Islet precursor cell (in vitro differentiated cells): ENCODE data around the gene COL25A1.
"Not testable (repeated sequence)": the region's sequence is repeated elsewhere in the genome, so short reads cannot be mapped to it uniquely, and the experiment has no call there.

Experiments
- DNase-seq: peaks from one replicate; pipeline ENCODE4 v3.0.0-alpha.2; 2018

Gene COL25A1

DNA sequence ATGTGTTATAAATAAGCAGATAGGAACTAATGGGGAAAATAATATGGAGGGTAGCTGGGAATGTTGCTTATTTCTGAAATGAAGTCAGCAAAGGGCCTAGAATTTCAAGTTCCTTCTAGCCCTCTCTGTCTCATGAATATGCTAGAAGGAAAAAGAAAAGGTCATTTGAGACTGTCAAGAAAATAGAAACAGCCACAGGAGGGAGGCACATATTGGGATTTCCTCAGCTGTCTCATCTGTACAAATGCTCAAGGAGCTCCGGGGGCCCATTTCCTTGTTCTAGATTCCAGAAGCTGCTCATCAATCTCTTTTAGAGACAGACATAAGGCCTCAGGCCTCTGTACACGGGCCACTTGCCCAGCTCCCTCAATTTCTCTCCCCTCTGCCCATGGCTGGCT lies 412.0 kb downstream of the COL25A1 start:
- no peak for DNase-seq

DNA sequence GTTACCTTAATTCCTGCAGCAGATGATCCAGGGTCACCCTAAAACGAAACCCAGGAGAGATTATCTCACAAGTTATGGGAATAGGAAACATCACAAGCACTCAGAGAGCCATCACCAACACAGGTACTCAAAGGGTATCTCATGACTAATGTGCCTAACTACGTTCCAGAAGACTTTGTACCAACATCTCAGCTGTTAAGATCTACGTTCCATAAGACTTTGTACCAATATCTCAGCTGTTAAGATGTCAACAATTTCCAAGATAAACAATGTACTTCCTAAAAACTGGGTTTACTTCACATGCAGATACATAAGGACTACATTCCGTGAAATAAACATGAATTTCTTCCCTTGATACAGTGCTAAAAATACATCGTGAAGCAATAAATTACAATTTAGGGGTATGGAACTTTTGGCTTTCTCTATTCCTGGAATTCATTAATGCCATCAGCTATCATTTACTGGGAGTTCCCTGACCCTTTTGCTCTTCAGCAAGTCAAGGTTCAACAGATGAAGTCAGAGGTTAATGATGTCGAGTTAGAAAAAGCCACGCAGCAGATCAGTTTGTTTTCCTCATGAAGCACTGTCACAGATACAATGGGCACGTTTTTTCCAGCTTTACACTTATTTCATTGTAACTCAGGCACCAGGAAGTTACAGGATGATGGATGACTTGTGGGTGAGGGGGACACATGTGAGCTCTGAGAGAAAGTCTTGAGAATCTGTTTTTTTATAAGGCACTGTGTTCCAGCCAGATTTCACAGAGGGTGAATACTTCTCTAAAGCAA lies 412.6 kb downstream of the COL25A1 start:
- DNase-seq = no peak

DNA sequence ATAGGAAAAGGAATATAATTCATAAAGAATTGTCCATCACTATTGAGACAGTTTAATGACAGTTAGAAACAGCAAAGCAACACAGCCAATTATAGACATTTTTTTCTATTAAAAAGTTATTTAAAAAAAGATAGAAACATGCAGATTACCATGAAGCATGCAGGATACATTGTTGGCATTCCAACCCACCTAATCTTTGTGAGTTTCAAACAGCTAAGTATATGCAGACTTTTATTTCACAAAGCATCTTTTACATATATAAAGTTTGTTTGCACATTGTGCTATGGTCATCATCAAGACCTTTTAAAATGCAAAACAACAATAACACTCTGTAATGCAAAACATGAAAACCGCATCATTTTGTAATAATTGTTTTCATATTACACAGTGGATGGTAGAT lies 413.7 kb downstream of the COL25A1 start:
- DNase-seq = no peak

DNA sequence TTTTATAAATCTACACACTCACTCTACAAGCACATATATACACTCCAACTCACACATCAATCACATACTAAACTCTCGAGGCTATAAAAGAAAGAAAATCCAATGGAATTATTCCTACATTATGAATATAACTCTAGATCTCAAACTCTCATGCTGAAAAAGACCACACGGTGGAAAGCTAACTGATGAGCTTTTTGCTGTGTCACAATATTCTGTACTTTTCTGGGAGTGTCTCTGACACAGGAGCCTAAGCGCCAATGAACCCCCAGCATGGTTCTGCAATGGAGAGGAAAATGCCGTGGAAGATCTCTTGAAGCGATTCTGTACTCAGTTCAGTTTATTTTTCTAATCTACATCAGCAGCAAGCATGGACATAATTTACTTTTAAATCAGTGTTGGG lies 415.4 kb downstream of the COL25A1 start:
- no peak for DNase-seq

DNA sequence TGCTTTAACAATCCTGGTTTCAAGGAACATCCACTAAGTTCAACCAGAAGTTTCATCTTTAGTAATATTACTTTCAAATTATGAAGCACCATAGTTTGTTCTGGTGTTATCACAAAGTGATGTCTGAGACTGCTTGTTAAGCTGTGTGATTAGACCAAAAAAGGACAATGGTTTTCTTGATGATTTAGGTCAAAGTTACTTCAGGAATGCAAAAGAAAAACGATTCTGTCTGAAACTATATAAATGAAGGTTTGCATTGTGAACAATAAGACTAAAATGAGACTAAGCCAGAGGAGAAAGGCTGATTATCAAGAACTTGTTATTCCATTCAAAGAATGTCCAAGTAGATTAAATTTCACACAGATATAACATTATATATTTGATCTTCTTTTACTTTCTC lies 417.2 kb downstream of the COL25A1 start:
- DNase-seq = no peak

DNA sequence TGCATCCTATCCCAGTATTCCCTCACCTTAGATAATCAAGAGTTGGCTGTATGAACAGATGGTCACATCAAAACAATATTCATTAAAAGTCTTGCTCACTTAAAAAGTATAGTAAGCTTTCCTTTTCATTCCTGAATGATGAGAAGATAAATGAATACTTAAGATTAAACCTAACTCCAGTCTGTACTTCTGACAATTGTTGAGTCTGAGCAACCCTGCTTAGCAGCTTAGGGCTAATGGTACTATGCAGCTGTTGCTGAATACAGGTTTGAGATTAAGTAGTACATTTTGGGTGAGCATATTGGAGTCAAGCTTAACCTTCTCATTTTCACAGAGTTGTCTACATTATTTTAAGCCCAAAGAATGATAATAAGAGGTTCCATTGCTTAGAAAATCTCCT lies 417.9 kb downstream of the COL25A1 start:
- no peak for DNase-seq

DNA sequence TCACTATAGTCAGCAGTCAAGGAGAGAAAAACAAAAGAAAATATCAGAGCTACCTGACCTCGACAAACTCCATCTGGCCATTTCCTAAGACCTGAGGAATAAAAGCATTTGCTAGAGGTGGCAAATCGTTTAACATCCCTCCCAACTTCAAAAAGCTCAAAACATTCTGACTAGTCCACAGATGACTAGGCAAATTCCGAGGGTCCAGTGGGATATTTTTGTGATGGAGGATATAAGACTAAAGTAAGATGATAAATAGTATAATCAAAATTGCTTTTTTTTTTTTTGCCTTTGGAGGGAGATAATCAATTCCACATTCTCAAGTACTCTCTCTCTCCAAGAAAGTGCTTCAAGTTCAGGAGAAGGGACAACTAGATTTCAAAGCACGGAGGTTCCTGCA lies 420.5 kb downstream of the COL25A1 start:
- no peak for DNase-seq

DNA sequence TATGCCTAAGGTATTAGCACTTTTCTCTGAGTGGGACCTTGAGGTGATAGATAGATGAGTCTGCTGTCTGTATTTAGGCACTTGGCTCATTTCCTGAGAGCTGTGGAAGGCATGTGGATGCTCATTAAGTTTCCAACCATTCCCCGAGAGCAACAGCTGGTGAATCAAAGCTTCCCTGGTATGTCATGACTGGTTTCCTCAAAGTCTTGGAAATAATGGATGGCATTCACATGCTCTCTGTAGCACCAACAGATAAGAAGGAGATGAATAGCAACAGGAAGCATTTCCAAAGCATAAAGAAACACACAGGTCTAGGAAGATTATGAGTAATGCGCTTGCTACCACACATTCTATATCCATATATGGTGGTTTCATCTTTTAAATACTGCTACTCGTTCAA lies 421.3 kb downstream of the COL25A1 start:
- DNase-seq = peak; percentile 78

DNA sequence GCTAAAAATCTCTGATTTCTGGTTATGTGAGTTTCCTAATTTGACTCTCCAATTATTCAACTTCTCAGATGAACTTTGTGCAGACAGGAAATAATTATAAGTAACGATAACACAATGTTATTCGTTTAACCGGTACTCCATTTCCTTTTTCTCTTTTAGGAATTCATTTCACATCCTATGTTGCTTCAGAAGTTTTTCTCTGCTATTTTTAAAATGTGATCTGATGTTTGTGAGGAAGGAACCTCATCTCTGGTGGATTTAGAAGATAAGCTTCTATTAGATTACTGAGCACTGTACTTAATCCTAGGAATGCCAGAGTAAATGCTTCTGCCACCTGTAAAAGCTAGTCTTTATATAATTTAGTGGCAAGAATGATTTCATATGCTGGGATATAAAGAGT lies 423.7 kb downstream of the COL25A1 start:
- DNase-seq = no peak

DNA sequence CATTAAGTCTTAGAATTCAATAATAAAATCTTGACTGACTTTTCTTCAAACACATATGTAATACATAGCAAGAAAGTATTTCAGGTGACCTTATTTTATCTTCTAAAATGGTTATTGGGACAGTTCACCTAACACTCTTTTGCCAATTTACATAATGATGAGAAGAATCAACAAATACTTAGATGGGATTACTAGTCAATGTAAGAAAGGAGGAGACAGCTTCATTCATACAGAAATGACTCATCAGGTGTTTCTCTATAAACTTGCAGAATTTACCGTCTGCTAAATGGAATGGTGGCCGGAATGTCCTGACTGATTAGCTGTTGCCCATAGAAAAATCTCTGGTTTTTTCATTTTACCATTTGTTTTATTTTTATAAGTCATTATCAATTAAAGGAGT lies 424.6 kb downstream of the COL25A1 start:
- DNase-seq = no peak

DNA sequence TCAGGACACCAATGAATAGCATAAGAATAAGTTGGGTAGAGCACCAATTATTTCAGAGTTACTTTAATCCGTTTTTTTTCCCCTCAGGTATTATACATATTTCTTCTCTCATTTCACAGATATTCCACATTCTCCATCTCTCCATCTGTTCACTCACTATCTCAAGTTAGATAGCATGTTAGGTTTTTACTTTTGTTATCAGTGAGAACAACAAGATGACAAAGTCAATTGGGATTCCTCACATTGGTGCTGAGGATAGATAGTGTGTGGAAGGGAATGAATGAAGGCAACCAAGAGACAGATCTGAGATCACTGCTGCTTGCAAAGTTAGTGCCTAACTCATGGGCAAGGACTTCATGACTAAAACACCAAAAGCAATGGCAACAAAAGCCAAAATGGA lies 427.7 kb downstream of the COL25A1 start:
- no peak for DNase-seq

DNA sequence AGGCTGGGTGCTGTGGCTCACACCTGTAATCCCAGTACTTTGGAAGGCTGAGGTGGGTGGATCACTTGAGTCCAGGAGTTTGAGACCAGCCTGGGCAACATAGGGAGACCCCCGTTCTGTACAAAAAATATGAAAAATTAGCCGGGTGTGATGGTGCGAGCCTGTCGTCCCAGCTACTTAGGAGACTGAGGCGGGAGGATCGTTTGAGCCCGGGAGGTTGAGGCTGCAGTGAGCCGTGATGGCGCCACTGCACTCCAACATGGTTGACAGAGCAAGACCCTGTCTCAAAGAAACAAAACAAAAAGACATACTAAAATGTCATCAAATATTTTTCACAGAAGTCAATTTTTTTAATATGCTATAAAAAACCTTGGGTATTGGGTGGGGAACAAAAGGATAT lies 432.5 kb downstream of the COL25A1 start:
- DNase-seq = not testable (repeated sequence)

DNA sequence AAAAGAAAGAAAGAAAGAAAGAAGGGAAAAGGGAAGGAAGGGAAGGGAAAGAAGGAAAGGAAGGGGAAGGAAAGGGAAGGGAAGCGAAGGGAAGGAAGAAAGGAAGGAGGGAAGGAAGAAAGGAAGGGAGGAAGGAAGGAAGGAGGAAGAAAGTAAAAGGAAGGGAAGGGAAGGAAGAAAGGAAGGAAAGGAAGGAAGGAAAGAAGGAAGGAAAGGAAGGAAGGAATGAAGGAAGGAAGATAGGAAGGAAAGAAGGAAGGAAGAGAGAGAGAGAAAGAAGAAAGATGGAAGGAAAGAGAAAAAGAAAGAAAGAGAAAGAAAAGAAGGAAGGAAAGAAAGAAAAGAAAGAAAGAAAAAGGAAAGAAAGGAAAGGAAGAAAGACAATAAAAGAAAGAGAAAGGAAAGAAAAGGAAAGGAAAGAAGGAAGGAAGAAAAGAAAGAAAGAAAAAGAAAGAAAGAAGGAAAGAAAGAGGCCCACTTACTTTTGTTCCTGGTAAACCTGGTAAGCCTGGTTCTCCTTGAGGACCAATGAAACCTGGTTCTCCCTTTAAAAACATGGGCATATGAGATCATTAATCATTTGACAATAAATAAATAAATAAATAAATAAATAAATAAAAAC lies 433.7 kb downstream of the COL25A1 start:
- DNase-seq = no peak

DNA sequence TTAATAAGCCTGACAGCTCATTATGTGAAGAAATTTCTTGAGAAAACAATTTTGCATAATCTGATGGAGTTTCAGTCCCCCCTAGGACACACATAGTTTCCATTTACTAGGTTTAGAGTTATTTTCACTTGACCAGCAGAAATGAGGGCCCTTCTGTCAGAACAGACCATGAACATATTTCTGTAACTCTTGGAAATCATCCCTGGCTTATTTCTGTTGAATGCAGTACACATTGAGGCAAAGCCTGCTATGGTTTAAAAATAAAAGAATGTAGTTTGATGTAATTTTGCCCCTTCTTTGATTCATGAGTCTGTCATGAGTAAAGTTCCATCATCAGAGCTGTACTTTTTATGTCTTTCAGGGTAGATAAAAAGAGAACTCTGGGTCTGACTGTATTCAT lies 435.0 kb downstream of the COL25A1 start:
- no peak for DNase-seq

DNA sequence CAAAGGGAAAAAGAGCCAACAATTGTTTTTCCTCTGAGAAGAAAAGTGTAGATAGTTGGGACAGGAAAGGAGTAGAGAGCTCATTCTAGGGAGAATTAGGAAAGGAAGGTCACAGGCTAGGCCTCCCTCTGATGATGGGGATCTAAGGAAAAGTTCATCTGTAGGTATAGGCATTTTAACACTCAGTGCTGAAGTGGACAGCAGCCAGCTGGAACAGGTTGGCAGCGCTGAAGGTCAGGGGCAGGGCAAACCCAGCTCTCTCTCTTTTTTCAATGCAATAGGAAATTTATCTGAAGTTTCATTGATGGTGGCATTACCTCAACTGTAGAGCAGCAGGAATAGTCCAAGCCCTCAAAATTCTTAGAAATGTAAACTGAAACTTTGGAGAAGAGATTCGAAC lies 441.1 kb downstream of the COL25A1 start:
- peak; percentile 60 for DNase-seq

DNA sequence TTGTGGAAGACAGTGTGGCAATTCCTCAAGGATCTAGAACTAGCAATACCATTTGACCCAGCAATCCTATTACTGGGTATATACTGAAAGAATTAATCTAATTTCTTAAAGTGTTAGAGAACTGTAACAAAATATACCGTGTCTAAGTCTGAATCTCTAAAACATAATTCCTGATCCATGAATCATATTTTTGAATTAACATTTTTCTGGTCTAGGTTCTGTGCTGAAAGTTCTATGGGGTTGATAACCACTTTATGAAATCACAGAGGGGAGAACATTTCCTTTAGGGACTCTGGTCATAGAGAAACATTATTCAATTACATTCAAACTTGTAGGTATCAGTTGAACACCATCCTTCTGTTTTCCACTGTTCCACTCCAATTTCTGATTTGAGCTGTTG lies 447.7 kb downstream of the COL25A1 start:
- no peak for DNase-seq

DNA sequence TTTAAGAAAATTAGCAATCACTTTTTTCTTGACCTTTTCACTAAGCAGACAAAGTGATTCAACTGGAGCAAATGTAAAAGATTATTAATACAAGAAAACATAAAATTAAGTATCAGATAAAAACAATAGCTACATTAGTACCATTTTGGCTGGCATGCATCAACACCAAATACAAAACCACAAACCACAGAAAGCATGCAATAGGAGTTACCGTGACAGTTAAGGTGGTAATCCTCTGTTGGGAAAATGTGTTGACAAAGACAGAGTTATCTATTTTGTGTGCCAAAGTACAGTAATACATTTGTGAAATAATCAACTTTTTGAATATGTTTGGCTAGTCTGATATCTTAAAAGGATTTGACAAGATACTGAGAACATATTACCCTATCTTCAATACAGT lies 449.8 kb downstream of the COL25A1 start:
- DNase-seq = no peak

DNA sequence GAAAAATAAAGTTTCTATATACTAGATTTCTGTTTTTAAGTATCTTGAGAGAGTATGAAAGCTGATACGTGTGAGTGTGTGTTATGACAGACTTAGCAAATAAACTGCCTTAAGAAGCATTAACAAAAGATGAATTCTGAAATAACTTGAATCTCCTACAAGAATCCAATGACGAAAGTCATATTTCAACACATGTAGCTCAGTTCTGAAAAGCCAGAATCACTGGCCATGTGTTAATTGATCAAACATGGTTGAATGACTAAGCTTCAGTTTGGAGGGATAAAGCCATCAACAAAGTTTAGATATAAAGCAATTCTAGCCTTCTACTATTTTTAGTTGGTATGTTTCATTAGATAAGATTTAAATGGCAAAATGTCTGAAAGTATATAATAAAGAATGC lies 451.1 kb downstream of the COL25A1 start:
- DNase-seq = no peak

DNA sequence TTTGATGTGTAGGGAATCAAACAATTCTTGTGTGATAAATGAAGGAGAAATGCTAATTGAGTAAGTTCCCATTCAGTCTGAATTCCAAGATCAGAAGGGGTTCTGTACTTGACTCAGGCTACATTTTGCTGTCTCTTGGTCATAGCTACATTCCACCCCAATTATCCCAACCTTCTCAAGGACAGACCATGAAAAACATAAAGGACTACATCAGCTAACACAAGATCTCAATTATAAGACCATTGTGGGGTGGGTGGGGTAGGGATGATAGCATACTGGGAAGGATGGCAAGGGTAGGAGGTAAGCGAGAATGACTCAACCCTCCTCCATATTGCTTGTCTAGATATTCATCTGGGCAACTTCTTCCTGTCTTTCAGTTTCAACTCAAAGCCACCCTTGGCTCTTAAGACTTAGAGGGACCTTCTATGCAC lies 452.2 kb downstream of the COL25A1 start:
- DNase-seq = no peak

DNA sequence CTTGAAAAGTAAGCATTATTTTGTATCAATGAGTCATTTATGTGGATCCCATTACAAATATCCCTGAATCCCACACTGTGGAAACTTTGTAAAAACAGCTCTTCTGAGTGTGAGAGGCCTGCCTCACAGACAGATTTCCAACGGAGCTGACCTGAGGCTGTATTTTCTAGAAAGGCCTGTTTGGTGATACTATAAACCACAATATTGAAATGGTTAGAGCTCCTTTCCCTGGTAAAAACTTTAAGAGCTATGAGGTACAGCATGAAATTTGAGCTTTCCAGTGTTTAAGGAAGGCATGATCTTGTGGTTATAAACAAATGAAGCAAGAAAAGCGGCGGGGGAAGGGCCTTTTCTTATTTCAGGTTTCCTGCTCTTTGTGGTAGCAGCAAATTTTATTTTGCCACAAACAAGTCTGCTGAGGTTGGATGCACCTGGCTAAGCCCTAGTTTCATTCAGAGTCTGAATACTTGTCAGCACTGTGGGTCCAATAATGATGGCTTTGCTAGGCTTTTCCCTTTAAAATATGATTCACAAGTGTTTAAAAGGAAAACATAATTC lies 452.8 kb downstream of the COL25A1 start:
- DNase-seq = no peak

DNA sequence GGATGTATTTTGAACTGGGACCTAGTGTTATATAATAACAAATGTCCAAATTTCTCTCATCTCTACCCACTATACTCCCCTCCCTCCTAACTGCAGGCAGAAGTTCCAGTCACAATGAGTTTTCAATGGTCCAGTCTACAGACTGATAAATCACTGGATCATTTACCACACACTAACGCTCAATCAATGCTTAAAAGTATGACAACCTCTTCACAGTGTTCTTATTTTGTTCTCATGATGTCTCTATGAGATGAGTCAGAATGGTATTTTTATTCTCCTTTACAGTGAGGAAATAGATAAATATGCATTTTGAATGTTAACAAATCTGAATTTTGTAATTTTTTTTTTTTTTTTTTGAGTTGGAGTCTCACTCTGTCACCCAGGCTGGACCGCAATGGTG lies 455.9 kb downstream of the COL25A1 start:
- no peak for DNase-seq

DNA sequence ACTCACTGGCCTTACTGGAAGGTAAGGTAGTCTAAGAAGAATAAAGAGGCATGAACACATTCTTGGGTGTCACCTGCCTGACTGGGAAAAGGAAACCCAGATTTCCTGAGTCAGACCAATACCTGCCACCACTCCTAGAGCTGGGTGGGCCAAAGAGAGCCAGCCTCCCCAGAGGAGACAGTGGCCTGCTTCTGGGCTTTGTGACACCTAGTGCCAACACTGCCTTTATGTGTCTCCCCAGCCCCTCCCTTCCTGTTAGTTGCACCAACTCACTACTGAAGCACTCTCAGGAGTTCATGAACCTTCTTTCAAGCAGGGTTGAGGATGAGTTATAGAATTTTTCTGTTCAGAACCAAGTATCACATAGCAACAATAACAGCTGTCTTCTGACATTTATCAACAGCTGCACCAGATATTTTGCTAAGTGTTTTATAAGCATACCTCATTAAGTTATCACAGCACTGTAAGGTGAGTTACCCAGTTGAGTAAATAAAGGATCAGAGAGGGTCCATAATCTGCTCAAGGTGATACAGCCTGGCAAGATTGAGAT lies 462.0 kb downstream of the COL25A1 start:
- DNase-seq = no peak

DNA sequence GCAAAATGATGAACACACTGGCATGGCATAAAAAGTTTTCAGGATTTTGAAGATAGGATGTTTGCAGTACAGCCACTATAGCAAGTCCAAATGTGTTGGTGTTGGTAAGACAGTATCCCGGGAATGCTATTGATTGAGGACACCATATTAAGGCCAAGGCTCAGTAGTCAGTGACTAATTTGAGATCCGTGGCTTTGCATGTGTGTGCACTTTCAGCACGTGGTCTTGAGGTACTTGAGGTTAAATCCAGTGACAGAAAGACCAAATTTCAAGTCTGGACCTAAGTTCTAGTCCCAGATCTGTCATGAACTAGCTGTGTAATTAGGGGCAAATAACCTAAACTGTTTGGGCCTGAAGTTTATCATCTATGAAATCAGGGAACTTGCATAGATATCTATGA lies 463.1 kb downstream of the COL25A1 start:
- no peak for DNase-seq

DNA sequence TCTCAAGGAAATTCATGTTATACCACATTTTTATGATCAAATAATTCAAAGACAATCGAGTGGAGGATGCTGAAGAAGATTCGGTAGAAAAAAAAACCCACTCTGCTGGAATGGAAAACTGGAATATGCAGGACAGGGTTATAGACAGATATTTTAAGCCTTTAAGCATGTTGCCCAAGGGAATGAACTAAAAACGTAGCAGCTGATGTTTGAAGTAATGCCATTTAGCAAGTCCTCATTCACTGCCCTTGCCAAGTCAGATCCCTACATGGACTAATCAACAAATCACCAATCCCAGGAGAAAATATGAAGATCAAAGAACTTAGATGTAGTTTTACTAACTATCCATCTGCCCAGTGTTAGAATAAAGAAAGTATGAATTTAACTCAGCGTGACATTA lies 464.0 kb downstream of the COL25A1 start:
- no peak for DNase-seq
